HL-60/S4 (cell line): Measurements from ENCODE around the gene DGAT2L6.
"Not testable (repeated sequence)": the region's sequence is repeated elsewhere in the genome, so short reads cannot be mapped to it uniquely, and the experiment has no call there.

Experiments used
- in situ Hi-C: fragments of 300-500 bp; cut with MboI; formaldehyde crosslinking; loops from 2 replicates; pipeline ENCODE4 v1.14.3; 2022; ENCODE audit warnings: low sequenced_read_pairs

The DGAT2L6 gene

DNA sequence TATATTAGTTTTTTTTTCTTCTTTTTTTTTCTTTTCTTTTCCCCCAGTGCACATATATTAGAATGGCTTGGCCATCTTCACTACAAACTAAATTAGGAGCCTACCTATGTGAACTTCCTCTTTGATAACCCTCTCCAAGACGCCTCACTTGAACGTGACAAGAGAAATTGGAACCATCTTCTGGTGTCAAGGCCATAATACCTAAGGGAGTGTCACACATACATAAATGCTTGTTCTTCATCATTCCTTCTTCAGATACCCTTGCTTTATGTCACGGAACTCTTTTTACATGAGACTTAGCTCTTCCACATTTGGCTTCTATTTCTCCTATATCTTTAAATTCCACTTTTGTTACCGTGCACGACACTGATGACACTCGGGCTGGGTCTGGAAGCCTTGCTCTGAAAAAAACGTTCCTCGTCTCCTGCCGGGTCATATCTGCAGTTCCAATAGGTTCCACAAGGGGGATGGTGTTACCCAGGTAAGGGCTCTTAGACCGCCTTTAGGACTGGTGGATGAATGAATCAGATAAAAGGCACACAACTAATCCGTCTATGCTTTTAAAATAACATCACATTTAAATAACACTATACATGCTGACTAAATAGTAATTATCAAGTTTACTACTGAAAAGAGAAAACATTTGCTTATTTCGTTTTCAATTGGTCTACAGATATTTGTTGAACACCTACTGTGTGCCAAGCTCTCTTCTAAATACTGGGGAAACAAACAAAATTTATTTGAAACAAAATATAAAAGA is 19.9 kb downstream of the DGAT2L6 start:
- in situ Hi-C loops = no loop called here

DNA sequence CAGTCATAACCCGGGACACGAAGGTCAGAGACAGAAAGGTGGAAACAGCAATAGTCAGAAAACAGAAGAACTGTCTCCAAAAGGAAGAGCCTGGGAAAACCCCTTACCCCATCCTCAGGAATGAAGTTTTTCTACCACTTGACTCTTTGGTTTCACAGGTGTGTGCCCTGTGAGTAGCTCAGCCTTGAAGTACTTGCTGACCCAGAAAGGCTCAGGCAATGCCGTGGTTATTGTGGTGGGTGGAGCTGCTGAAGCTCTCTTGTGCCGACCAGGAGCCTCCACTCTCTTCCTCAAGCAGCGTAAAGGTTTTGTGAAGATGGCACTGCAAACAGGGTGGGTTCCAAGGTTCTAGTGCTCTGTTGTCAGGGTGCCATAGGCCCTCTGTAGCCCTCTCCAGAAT is 24.4 kb downstream of the DGAT2L6 start:
- in situ Hi-C loops = no loop called here

DNA sequence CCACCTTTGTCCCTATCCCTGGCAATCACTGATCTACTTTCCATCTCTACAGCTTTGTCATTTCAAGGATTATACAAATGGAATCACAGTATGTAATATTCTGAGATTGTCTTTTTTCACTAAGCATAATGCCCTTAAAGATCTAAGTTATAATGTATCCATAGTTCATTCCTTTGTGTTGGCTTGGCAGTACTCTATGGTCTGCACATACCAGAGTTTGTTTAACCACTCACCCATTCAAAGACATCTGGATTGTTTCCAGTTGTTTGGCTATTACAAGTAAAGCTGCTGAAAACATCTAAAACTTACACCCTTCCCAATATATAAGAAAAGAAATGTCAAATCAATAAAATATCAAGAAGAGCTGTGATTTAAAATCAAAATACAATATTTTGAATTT is 31.2 kb downstream of the DGAT2L6 start:
- in situ Hi-C loops = no loop called here

DNA sequence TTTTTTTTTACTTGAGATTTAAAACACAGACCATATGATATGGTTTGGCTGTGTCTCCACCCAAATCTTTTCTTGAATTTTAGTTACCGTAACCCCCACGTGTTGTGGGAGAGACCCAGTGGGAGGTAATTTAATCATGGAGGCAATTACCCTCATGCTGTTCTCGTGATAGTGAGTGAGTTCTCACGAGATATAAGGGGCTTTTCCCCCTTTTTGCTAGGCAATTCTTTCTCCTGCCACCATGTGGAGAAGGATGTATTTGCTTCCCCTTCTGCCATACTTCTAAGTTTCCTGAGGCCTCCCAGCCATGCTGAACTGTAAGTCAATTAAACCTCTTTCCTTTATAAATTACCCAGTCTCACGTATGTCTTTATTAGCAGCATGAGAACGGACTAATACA is 32.3 kb downstream of the DGAT2L6 start:
- in situ Hi-C loops = not testable (repeated sequence)

DNA sequence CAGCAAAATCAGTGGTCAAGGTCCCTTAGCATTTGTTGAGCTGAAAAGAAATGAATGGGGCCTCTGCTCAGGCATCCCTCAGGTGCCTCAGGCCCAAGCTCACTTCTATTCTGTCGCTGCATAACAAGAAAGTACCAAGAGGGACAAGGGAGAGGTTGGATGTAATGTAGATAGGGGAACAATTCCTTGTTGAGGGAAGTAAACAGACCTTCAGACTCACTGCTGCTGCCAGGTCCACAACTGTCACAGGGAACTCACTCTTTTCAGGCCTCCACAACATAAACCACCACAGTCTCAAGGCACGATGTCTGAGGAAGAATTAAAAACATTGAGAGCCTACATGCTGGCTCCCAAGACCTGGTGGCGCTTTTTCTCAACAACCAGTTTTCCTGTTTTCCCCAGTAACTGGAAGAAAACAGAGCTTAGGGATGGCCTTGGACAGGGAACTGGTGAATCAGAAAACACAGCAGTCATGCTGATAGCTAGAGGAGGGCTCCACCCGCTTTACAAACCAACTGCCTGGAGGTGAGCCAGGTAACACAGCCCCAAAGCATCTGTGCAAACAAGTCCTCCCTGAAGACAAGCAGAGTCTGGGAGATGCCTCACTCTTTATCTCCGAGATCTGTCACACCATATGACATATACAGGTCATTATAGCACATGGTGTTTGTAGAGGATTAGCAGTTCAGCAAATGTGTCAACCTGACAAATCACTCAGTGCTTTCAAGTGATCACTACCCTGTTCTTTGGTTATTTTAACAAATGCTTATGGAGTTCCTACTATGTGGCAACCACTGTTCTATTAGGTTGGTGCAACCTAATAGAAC is 42.9 kb downstream of the DGAT2L6 start:
- in situ Hi-C loops = no loop called here

DNA sequence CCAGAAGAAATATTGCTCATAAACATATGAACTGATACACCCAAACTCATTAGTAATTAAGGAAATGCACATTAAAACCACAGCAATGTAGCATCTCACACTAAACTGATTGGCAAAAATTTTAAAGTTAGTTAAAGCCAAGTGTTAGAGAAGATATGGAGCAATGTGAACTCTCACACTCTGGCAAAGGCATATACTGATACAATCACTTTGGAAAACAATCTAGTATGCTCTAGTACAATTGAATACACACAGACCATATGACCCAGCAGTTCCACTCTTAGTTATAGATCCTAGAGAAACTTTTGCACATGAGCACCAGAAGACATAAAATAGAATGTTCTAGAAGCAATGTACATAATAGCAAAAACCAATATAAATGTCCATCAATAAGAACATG is 48.8 kb downstream of the DGAT2L6 start:
- in situ Hi-C loops = no loop called here

DNA sequence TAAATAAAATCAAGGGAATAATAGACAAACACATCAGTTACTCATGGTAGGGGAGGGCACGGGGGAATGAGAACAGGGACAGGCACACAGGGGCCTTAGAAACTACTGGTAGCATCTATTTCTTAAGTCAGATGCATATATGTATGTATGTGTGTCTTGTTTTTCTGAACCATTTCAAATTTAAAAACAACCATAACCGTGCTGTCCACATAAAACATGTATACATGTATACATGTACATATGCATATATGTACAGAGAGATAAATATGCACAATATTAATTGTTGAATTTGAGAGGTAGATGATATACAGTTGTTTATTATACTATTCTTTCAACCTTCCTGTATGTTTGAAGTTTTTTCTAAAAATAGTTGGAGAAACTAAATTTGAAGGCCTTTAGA is 49.4 kb downstream of the DGAT2L6 start:
- in situ Hi-C loops = no loop called here

DNA sequence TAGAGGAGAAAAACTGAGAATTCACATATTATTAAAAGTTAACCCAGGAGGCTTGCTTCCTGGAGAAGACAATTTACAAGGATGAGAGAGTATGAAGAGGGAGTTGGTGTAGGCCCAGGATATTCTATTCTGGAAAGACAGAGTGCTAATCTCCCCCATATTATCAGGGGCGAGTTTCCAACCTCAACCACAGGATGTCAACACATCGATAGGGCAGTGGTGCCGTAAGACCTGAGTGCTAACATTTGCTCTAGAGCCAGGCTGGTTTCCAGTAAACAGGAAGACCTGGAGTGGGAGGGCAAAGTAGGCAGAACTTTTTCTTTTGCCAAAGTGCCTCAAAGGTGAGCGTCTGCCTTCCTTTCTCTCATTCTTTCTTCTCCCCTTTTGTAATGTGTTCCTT is 54.4 kb downstream of the DGAT2L6 start:
- in situ Hi-C loops = no loop called here

DNA sequence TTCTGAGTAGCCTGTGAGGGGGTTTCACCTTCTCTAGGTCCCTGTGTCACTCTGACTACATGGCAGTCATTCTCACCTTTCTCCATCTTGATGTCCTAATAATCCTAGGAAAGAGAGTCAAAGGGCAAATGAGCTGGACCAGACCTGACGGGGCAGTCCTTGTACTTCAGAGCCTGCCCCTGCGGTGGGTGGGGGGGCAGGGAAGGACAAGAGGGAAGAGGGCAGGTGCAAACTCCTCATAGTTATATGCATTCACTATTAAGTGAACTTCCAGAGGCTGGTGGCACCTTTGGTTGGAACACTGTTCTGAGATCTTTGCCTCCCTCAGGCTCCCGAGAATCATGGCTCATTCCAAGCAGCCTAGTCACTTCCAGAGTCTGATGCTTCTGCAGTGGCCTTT is 57.1 kb downstream of the DGAT2L6 start, which contains the start of gene AWAT1:
TSS of gene AWAT1 (plus strand) at position 301 of the 400 bp plus-strand sequence. CDS start at position 342, 41 bp downstream.
- in situ Hi-C loops = no loop called here

DNA sequence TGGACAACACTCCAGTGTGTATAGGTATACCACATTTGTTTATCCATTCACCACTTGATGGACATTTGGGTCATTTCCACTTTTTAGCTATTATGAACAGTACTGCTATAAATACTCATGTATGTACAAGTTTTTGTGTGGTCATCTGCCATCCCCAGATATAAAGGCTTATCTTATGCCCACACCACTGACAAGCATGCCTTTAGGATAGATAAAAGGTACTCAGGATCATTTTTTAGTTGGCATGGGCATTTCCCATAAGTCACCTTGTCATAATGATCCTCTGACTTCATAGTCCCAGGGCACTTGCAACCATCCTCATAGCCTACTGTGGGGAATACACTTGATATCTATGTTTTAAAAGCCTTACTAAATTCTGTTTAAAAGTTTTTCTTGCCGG is 63.5 kb downstream of the DGAT2L6 start:
- in situ Hi-C loops = no loop called here

DNA sequence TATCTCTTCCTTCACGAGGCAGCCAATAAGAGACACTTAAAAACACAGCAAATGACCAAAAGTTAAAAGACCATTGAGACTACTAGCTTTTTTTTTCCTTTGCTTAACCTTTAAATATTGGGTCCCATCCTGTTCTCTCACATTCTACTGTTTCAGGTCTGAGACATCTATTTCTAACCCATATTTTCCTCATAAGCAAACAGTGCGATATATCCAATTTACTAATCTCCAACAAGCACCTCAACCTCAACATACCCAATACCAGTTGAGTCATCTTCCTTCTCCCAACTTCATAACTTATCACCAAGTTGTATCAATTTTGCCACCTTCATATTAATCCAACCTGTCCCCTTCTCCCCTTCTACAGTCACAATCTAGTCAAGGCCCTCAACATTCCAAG is 64.2 kb downstream of the DGAT2L6 start:
- in situ Hi-C loops = no loop called here

DNA sequence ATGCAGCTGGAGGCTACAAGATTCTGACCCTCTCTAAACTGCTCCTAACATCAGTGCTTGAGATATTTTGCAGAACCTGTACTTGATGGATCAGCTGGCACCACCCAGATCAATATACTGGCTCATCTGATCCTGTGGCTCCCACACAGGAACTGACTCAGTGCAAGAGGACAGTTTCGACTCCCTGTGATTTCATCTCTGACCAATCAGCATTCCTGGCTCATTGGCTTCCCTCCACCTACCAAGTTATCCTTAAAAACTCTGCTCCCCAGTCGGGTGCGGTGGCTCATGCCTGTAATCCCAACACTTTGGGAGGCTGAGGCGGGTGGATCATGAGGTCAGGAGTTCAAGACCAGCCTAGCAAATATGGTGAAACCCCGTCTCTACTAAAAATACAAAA is 66.3 kb downstream of the DGAT2L6 start:
- in situ Hi-C loops = not testable (repeated sequence)

DNA sequence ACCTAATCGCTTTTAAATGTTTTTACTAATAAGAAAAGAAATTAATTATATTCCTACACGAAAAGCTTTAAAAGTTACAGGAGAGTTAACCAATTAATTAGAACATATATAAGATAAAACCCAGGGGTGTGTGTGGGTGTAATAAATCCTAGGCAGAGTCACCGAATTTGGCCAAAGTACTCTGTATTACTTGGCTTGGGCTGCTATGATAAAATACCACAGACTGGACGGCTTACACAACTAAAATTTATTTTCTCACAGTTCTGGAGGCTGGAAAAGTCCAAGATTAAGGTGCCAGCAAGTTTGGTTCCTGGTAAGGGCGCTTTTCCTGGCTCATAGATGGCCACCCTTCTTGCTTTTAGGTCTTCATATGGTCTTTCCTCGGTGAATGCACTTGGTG is 67.6 kb downstream of the DGAT2L6 start:
- in situ Hi-C loops = no loop called here

DNA sequence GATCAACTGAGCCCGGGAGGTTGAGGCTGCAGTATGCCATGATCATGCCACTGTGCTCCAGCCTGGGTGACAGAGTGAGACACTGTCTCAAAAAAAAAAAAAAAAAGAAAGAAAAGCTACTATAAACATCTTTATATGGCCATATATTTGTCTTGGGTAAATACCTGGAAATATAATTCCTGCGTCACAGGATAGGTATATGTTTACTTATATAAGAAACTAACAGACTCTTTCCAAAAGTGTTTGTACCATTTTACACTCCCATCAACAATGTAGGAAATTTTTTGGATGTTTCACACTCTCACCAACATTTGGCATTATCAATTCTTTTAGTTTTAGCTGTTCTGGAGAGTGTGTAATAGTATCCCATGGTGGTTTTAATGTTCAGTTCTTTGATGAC is 70.0 kb downstream of the DGAT2L6 start:
- in situ Hi-C loops = no loop called here

DNA sequence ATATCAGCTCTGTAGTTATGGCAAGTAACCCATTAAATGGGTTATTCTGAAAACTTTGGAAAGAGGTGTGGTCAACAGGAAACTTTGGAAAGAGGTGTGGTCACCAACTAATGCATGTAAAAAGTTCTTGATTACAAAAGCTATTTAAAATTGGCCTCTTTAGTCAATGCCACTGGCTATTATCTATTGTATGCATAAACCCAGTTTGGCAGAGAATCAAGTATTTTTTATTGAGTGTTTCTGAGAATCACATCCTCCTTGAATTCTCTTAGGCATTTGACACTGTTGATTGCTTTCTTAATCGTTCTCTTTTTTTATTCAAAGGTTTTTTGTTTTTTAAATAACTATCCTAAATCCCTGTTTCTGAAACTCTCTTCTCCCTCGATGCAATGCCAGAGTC is 75.2 kb downstream of the DGAT2L6 start:
- in situ Hi-C loops = no loop called here

DNA sequence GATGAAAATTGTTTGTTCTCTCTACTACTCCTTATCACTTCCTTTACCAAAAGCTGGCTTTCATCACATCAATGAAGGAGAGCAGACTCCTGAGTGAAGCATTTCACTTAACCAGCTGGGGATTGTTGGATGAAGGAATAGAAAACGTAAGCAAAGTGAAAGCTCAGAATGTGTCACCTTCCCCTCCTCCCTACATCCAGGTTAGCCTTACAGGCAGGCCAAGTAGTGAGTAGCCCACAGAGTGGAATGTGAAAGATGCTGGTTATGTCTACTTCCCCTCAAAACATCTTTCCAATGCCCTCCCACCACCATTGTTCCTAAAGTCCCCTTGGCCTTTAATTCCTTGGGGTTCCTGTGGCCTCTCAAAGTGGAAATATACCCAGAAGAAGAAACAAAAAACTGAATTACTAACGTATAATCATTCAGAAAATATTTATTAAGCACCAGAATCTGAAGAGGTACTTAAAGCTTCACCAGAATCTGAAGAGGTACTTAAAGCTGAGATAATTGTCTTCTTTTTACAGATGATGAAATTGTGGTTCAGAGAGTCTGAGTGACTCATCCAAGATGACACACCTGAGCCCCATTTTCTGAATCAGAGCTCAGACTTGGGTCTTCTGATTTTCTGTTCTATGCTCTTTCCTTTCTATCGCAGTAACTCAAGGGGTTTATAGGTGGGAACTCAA is 76.2 kb downstream of the DGAT2L6 start:
- in situ Hi-C loops = no loop called here

DNA sequence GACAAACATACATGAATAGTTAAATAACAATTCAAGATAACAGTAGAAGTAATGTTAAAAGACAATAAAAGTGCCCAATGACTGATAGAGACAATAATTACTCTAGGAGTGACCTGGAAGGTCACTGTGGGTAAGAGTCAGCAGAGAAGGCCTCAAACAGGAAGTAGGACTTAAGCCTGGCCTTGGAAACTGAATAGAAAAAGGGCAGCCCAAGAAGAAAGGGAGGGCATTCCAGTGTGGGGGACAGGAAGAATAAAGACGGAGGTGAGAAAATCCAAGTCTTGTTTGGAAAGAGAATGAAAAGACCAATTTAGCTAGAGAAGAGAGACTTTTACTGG is 76.7 kb downstream of the DGAT2L6 start:
- in situ Hi-C loops = no loop called here

DNA sequence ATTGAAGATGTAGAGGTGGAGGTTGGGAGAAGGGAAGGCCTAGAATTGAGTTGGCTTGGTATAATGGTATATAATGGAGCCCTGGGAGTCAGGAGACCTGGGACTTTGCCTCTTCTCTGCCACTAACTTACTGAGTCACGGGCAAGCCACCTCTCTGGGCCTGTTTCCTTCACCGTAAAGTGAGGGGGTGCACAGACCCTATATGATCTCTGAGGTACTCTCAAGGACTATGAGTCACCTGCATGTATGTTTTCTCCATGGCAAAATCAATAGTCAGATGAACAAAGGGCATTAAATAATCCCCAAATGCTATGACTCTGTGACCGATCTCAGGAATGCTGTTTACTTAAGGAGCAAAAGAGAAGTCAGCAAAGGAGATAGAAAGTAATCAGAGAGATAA is 77.6 kb downstream of the DGAT2L6 start:
- in situ Hi-C loops = no loop called here
